ENCODE results near the gene NF2.

DNA sequence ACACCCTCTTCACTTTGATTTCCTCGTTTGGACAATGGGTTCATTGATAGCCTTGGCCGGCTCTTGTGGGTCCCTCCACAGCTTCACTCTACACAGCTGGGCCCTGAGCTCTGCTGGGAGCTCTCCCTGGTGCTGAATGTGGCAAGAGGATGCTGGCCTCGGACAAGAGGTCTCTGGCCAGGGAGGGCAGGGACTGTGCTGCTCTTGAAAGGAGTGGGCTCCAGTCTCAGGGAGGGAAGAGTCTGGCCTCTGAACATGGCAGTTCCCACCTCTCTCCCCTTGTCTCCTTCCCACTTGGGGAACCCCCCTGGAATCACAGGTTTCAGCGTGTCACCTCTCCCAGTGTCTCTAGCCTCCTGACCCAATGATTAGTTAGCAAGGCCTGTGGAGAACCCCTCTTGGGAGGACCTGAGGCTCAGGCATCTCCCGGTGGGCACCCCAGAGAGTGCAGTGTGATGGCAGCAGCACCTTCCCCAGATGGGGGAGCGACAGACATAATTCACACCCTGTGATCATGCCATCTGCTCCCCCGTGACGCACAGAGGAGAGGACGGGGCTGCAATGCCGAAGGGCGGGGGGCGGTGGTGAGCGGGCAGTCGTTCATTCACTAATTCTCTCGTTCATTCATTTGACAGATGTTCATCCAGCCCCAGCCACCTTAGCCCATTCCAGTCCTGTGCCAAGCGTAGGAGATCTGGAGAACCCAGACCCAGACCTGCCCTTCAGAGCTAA, 113.5 kb downstream of the NF2 start:
- TF ChIP-seq, protein P1, sequence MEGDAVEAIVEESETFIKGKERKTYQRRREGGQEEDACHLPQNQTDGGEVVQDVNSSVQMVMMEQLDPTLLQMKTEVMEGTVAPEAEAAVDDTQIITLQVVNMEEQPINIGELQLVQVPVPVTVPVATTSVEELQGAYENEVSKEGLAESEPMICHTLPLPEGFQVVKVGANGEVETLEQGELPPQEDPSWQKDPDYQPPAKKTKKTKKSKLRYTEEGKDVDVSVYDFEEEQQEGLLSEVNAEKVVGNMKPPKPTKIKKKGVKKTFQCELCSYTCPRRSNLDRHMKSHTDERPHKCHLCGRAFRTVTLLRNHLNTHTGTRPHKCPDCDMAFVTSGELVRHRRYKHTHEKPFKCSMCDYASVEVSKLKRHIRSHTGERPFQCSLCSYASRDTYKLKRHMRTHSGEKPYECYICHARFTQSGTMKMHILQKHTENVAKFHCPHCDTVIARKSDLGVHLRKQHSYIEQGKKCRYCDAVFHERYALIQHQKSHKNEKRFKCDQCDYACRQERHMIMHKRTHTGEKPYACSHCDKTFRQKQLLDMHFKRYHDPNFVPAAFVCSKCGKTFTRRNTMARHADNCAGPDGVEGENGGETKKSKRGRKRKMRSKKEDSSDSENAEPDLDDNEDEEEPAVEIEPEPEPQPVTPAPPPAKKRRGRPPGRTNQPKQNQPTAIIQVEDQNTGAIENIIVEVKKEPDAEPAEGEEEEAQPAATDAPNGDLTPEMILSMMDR (IDR thresholded peaks at IDR 0.05): no peak
- TF ChIP-seq, protein P2, sequence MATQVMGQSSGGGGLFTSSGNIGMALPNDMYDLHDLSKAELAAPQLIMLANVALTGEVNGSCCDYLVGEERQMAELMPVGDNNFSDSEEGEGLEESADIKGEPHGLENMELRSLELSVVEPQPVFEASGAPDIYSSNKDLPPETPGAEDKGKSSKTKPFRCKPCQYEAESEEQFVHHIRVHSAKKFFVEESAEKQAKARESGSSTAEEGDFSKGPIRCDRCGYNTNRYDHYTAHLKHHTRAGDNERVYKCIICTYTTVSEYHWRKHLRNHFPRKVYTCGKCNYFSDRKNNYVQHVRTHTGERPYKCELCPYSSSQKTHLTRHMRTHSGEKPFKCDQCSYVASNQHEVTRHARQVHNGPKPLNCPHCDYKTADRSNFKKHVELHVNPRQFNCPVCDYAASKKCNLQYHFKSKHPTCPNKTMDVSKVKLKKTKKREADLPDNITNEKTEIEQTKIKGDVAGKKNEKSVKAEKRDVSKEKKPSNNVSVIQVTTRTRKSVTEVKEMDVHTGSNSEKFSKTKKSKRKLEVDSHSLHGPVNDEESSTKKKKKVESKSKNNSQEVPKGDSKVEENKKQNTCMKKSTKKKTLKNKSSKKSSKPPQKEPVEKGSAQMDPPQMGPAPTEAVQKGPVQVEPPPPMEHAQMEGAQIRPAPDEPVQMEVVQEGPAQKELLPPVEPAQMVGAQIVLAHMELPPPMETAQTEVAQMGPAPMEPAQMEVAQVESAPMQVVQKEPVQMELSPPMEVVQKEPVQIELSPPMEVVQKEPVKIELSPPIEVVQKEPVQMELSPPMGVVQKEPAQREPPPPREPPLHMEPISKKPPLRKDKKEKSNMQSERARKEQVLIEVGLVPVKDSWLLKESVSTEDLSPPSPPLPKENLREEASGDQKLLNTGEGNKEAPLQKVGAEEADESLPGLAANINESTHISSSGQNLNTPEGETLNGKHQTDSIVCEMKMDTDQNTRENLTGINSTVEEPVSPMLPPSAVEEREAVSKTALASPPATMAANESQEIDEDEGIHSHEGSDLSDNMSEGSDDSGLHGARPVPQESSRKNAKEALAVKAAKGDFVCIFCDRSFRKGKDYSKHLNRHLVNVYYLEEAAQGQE (IDR thresholded peaks at IDR 0.05; ENCODE audit: insufficient read depth in 1 of 2, low read depth in 2 of 2, low read length in 1 of 2): peak; percentile 95 to 97
- TF ChIP-seq POLR2AphosphoS5 (IDR thresholded peaks at IDR 0.05; ENCODE audit: low read depth, low read length) (no peak), TCF7L2 (IDR thresholded peaks at IDR 0.05; ENCODE audit: low read depth, low read length) (no peak)
